ENCODE data around the gene LARGE1. TPM values are rescaled to one million over a fixed set of nuclear protein-coding genes. Genes with fewer than 3 reads are reported as not detected.

The LARGE1 gene
- total and polyA plus RNA-seq, 2 of the 8 experiments (the other 6 are each of a cell fraction or from before 2014, with no cell fraction given) = 43.7 to 83.0 TPM

- no peak overlapping the region for H3K23ac ChIP-seq (ENCODE audit: insufficient read length)
- peaks cover 0 to 5% (median 0%) of the 10 kb centered on the region in 4 experiments; a peak in 2 of 7 replicates for H3K4me1 ChIP-seq (replicated peaks in 1 of 4; ENCODE audit: control insufficient read depth in 3 of 4, insufficient read depth in 4 of 4, low read length in 3 of 4)
- H2AFZ ChIP-seq (ENCODE audit: low read length) = no peak overlapping the region
- ChIA-PET CTCF (ENCODE audit: partially characterized antibody) (interaction anchor here (1.0 to 1.9 kb wide), 3 partner anchors 12 to 203 kb away, joined by 3 to 6 read pairs (median 3); no protein-coding TSS in a partner anchor), POLR2A (ENCODE audit: partially characterized antibody) (no interaction called here)
- H4K20me1 ChIP-seq (replicated peaks in 1 of 2; ENCODE audit: control insufficient read depth in 1 of 2, insufficient read depth in 2 of 2, low read length in 2 of 2) = peaks cover 6 to 7% of the 10 kb centered on the region in 2 experiments
- H3K79me1 ChIP-seq (ENCODE audit: low read depth, low read length) = peaks cover 6% of the 10 kb centered on the region; the same call in 1 of the 2 replicates
- H3K36me3 ChIP-seq (ENCODE audit: control insufficient read depth in 2 of 4, insufficient read depth in 4 of 4, low read length in 3 of 4) = no peaks in the 10 kb centered on the region
- no peaks in the 10 kb centered on the region for H3K9me3 ChIP-seq (ENCODE audit: insufficient read depth in 2 of 2, low read depth in 1 of 2, low read length in 1 of 2)
- H4K8ac ChIP-seq (ENCODE audit: extremely low read depth, insufficient read depth, low read length) = no peak overlapping the region
- H2BK120ac ChIP-seq (replicated peaks; ENCODE audit: low read depth, low read length) = no peak overlapping the region
- no peak overlapping the region for H2AK5ac ChIP-seq (ENCODE audit: low read depth, low read length)
- FAIRE-seq (no peak), DNase-seq (ENCODE audit: low read depth in 1 of 2, low spot score in 2 of 2) (no peak)
- no peak overlapping the region for H2BK20ac ChIP-seq (ENCODE audit: low read length)
- H3K4me2 ChIP-seq (ENCODE audit: insufficient read depth in 1 of 2, low read depth in 2 of 2, low read length in 2 of 2) = no peak overlapping the region
- H3K9ac ChIP-seq (replicated peaks in 1 of 4; ENCODE audit: extremely low read depth in 1 of 4, low read depth in 3 of 4, low read length in 3 of 4) = no peak overlapping the region
- no peak overlapping the region for H4K91ac ChIP-seq (replicated peaks; ENCODE audit: insufficient read length, low read length)
- H4K5ac ChIP-seq (ENCODE audit: insufficient read length, low read depth, low read length) = no peak overlapping the region
- H3K27ac ChIP-seq (ENCODE audit: low read depth, low read length) = no peak overlapping the region
- no peak overlapping the region for H3K56ac ChIP-seq (replicated peaks; ENCODE audit: insufficient read length, low read depth, low read length)
- H3K27me3 ChIP-seq (replicated peaks in 1 of 4; ENCODE audit: control insufficient read depth in 3 of 4, extremely low read depth in 1 of 4, insufficient read depth in 3 of 4, low read length in 3 of 4) = no peaks in the 10 kb centered on the region
- no peak overlapping the region for H3K18ac ChIP-seq (ENCODE audit: extremely low read depth, low read length)
- H2BK12ac ChIP-seq (ENCODE audit: low read depth, low read length) = no peak overlapping the region
- no peak overlapping the region for H2BK5ac ChIP-seq (ENCODE audit: low read depth, low read length)
- H3K79me2 ChIP-seq (ENCODE audit: control insufficient read depth in 1 of 2, insufficient read depth in 2 of 2, low read length in 2 of 2) = peaks cover 0 to 15% of the 10 kb centered on the region in 2 experiments; a peak in 2 of 4 replicates
- no peak overlapping the region for H3K4me3 ChIP-seq (ENCODE audit: extremely low read depth in 1 of 4, insufficient read depth in 2 of 4, low read depth in 3 of 4, low read length in 4 of 4)
- H3K23me2 ChIP-seq (ENCODE audit: low read depth, low read length) = no peaks in the 10 kb centered on the region
- H2BK15ac ChIP-seq (ENCODE audit: low read length) = no peak overlapping the region
- 82% methylated on average over 7 of the region's 7 CpGs; no CpG with 5 or more reads in 1 of the 2 experiments for WGBS, 2 experiments (ENCODE audit: extremely low coverage in 1 of 2, insufficient coverage in 1 of 2, insufficient read length in 1 of 2, insufficient replicate concordance in 2 of 2, low coverage in 1 of 2, low lambda C conversion rate in 2 of 2, missing lambda C conversion rate in 1 of 2)
- H3K14ac ChIP-seq (ENCODE audit: insufficient read length) = no peak overlapping the region
- no peak overlapping the region for H3K4ac ChIP-seq (replicated peaks; ENCODE audit: insufficient read length, low read depth, low read length)
- TF ChIP-seq USF2 (IDR thresholded peaks at IDR 0.05; ENCODE audit: low read length) = no peak
- TF ChIP-seq ASH2L (IDR thresholded peaks at IDR 0.05; ENCODE audit: low read length) = no peak
- TF ChIP-seq E2F6 (IDR thresholded peaks at IDR 0.05) = no peak
- no peak for TF ChIP-seq YY1 (IDR thresholded peaks at IDR 0.05; ENCODE audit: low read depth, low read length)
- no peak for TF ChIP-seq NRF1 (IDR thresholded peaks at IDR 0.05; ENCODE audit: low read depth, low read length)
- TF ChIP-seq BCL11A (IDR thresholded peaks at IDR 0.05; ENCODE audit: low read depth in 2 of 2, low read length in 2 of 2) = no peak
- TF ChIP-seq SP2 (IDR thresholded peaks at IDR 0.05; ENCODE audit: low read length) = no peak
- no peak for TF ChIP-seq SAP30 (IDR thresholded peaks at IDR 0.05; ENCODE audit: insufficient read depth, insufficient replicate concordance, low read length)
- TF ChIP-seq CHD2 (IDR thresholded peaks at IDR 0.05; ENCODE audit: low read length) = no peak
- TF ChIP-seq NANOG (IDR thresholded peaks at IDR 0.05; ENCODE audit: insufficient read depth, low read depth, low read length, poor library complexity, severe bottlenecking) = no peak
- no peak for TF ChIP-seq RNF2 (IDR thresholded peaks at IDR 0.05; ENCODE audit: borderline replicate concordance, low read depth, low read length, missing control alignments, poor library complexity, severe bottlenecking)
These were observed 415.2 kb downstream of the LARGE1 start for GRCh38 chr22:33504941-33505625.
